Right lobe of liver (tissue), 6 donors: ENCODE results near the gene TUBE1. TPM values are rescaled to one million over a fixed set of nuclear protein-coding genes. Genes with fewer than 3 reads are reported as not detected.

ENCODE experiments used
- ATAC-seq, 4 donors: fragments of 200-7000 bp; cut with Tn5 transposase; one replicate each; pipeline ENCODE4 v1.9.1; 2020; ENCODE audit warnings: mild to moderate bottlenecking in 4 of 4, moderate library complexity in 4 of 4
- DNase-seq, 3 donors: peaks; one replicate each; pipeline ENCODE4 v3.0.0-alpha.2; 2020
- H3K27ac ChIP-seq, 3 donors: fragments of 200-600 bp; one replicate each; pipeline ENCODE4 v1.8.0; 2022
- H3K27me3 ChIP-seq, 2 donors: fragments of 200-600 bp; one replicate each; pipeline ENCODE4 v1.8.0; 2022
- H3K36me3 ChIP-seq, 4 donors: fragments of 200-600 bp; sonication (generic) in 1 of 4; one replicate each; pipeline versions ENCODE4 v1.5.1 to v1.8.0; 2017 to 2022; ENCODE audit warnings: control low read depth in 1 of 4
- H3K4me1 ChIP-seq, 4 donors: fragments of 200-600 bp; sonication (generic) in 1 of 4; one replicate each; pipeline versions ENCODE4 v1.5.1 to v1.8.0; 2017 to 2022; ENCODE audit warnings: control low read depth in 1 of 4
- H3K4me3 ChIP-seq, 3 donors: fragments of 200-600 bp; one replicate each; pipeline ENCODE4 v1.8.0; 2022
- H3K9me3 ChIP-seq, 4 donors: fragments of 200-600 bp; sonication (generic) in 1 of 4; one replicate each; pipeline versions ENCODE4 v1.5.1 to v1.8.0; 2017 to 2022; ENCODE audit warnings: control low read depth in 1 of 4
- POLR2A ChIP-seq: fragments of 450-650 bp; IDR thresholded peaks from one replicate; pipeline ENCODE4 v1.6.1; 2017; ENCODE audit warnings: antibody characterized with exemption, mild to moderate bottlenecking
- WGBS: methylation state at CpG from one replicate; pipeline ENCODE4 v1.1.6; 2018; ENCODE audit warnings: low coverage, low lambda C conversion rate; ENCODE audit not compliant: insufficient coverage; ENCODE audit errors: missing lambda C conversion rate; 5-methylcytosine and 5-hydroxymethylcytosine counted together
- intact Hi-C, 2 donors: fragments of 100-400 bp; cut with DNase I; formaldehyde crosslinking; loops; one replicate each; pipeline versions ENCODE4 v1.11.2 to v1.14.1; 2022
- long read RNA-seq: library from polyadenylated mRNA; unstranded; transcript quantifications from one replicate; pipeline ENCODE4 v2.0.0, GENCODE V29; 2019
- total RNA-seq, 6 experiments: library from RNA; depleted of rRNA in 2 of 6; stranded (reverse); fragments of >200 nt in 2 of 6; fragmentation: NEBNext Ultra II Directional in 3 of 6; extraction: Animal tissue kit (Norgen Biotek cat#: 25700) in 3 of 6; gene quantifications; one replicate each; pipeline versions ENCODE4 v1.1.0 to v1.2.4, GENCODE V29; 2016 to 2023
- TF ChIP-seq, protein P1 (sequence below), 4 donors: fragments of 200-600 bp in 3 of 4; fragments of 450-650 bp in 1 of 4; IDR thresholded peaks; one replicate each; pipeline versions ENCODE4 v1.5.1 to v1.8.0; 2016 to 2022; ENCODE audit warnings: antibody characterized with exemption in 4 of 4, mild to moderate bottlenecking in 2 of 4
- donor health status: DM: no; HTN: yes; CAD: no.
- donor health status: DM: no; HTN: no; CAD: no.
- donor health status: DM: no; HTN: no; CAD: no.
- donor health status: DM: no; HTN: yes; CAD: no.
- donor health status: DM: no; HTN: yes; CAD: no.

The TUBE1 gene, protein sequence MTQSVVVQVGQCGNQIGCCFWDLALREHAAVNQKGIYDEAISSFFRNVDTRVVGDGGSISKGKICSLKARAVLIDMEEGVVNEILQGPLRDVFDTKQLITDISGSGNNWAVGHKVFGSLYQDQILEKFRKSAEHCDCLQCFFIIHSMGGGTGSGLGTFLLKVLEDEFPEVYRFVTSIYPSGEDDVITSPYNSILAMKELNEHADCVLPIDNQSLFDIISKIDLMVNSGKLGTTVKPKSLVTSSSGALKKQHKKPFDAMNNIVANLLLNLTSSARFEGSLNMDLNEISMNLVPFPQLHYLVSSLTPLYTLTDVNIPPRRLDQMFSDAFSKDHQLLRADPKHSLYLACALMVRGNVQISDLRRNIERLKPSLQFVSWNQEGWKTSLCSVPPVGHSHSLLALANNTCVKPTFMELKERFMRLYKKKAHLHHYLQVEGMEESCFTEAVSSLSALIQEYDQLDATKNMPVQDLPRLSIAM
- 10 to 100 TPM; 16.2 to 38.0 (median 27.7) TPM for total RNA-seq
- long read RNA-seq, transcript TUBE1-202 (12 exons, 2,142 nt) = major isoform, 5 of 8 reads
- long read RNA-seq, partial matches to known transcripts = 3 of 8 reads
- long read RNA-seq, other reads (novel, unspliced or antisense) = 0 of 8 reads

DNA sequence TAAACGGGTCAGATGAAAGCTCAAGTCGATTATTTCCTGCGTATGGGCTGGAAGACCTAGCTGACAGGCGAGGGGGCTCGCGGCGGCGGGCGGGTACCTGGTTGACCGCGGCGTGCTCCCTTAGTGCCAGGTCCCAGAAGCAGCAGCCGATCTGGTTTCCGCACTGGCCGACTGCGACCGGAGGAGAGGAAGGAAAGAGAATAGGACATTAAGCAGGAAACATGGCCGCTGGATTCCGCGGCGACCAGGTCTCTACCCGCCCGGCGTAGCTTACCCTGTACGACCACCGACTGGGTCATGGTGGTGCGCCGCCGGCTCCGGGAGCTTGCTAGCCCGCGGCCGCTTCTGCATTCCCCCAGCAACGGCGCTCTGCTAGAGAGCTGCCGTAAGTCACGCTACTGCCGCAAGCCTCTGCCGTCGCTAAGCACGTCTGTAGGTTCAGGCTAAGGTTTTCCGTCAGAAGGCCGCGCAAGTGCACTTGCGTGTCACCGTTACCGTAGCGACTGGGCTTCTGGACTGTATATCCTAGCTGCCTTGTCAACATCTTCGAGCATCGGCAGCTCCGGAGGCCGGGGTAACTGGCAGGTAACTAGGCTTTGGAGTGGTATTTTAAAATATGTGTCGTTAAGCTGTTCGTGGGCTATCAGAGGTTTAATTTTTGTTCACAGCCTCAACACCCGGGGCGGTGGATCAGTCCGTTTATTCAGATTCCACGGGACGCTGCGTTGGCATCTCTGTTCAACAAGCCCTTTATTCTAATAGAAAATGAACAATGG is at the start of gene TUBE1, which contains the start of gene FAM229B:
TSS of gene TUBE1 (minus strand) at position 347 of the 776 bp plus-strand sequence. CDS start at position 299, 48 bp downstream.
TSS of gene FAM229B (plus strand) at position 456 of the 776 bp plus-strand sequence. CDS start 11,693 bp downstream, outside the sequence.
- TF ChIP-seq, protein P1, sequence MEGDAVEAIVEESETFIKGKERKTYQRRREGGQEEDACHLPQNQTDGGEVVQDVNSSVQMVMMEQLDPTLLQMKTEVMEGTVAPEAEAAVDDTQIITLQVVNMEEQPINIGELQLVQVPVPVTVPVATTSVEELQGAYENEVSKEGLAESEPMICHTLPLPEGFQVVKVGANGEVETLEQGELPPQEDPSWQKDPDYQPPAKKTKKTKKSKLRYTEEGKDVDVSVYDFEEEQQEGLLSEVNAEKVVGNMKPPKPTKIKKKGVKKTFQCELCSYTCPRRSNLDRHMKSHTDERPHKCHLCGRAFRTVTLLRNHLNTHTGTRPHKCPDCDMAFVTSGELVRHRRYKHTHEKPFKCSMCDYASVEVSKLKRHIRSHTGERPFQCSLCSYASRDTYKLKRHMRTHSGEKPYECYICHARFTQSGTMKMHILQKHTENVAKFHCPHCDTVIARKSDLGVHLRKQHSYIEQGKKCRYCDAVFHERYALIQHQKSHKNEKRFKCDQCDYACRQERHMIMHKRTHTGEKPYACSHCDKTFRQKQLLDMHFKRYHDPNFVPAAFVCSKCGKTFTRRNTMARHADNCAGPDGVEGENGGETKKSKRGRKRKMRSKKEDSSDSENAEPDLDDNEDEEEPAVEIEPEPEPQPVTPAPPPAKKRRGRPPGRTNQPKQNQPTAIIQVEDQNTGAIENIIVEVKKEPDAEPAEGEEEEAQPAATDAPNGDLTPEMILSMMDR (IDR thresholded peaks at IDR 0.05) = no peak
- TF ChIP-seq POLR2A = peak; percentile 80
- 0% methylated on average over 28 of the region's 60 CpGs for WGBS
- peaks cover 0 to 18% (median 9%) of the 10 kb centered on the region in 4 donors for H3K4me1 ChIP-seq

DNA sequence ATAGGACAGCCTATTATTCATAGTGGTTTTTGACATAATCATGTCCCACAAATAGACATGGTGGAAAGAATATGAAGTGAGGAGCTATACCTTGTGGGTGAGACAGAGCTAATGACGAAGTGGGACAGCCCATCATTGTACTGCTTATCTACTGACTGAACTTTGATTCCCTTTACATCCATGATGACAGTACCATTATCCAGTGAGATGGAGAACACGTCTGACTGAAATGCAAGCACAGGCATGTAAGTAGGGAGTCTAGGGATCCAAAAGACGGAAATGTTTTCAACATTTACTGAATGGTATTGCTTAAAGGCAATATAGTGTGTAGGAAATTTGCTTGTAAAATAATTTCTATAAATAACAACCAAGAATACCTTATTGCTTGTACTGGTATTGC is 43.6 kb upstream of the TUBE1 start:
- no peak for TF ChIP-seq POLR2A
- TF ChIP-seq, protein P1 (IDR thresholded peaks at IDR 0.05) = no peak
- WGBS = 80% methylated on average over 3 of the region's 3 CpGs
- Histone ChIP-seq H3K9me3 (no peaks in the 10 kb centered on the region), H3K4me3 (no peak overlapping the region), H3K27ac (no peak overlapping the region), H3K27me3 (no peaks in the 10 kb centered on the region), H3K36me3 (no peaks in the 10 kb centered on the region), H3K4me1 (no peaks in the 10 kb centered on the region)
- no peak for ATAC-seq
- intact Hi-C loops = no loop called here
- no peak for DNase-seq

More for the DNA sequence above, at the start of gene TUBE1, which contains the start of gene FAM229B:
- H3K27me3 ChIP-seq = no peaks in the 10 kb centered on the region
- H3K27ac ChIP-seq = peak within 1 kb of the TSS; percentile 61 to 87 (median 71)
- ATAC-seq (peak; percentile 96 to 99 (median 98)), DNase-seq (peak; percentile 92 to 95 (median 95))
- H3K9me3 ChIP-seq = no peaks in the 10 kb centered on the region
- H3K36me3 ChIP-seq = peaks cover 0 to 5% (median 0%) of the 10 kb centered on the region in 4 donors
- intact Hi-C loops = loop anchor here in 1 of 2 donors (5.0 kb wide), 1 partner anchor 75 kb away; no protein-coding TSS in a partner anchor
- peak within 1 kb of the TSS; percentile 69 to 93 (median 82) for H3K4me3 ChIP-seq

DNA sequence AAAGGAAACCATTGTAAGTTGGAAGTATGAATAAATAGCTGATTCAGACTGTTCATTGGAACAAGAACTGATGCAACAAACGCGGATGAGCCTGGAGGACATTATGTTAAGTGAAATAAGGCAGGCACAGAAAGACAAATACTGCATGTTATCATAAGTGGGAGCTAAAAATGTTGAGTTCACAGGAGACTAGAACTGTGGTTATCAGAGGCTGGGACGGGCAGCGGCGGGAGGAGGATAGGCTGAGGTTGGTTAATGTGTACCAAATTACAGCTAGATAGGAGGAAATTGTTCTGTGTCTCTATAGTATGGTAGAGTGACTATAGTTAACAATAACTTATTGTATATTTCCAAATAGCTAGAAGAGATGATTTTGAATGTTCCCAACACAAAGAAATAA is 40.9 kb upstream of the TUBE1 start:
- no peak overlapping the region for H3K4me3 ChIP-seq
- intact Hi-C loops = no loop called here
- H3K27ac ChIP-seq = no peak overlapping the region
- H3K4me1 ChIP-seq = no peaks in the 10 kb centered on the region
- ATAC-seq = peak in 1 of 4 donors; percentile 26
- H3K9me3 ChIP-seq = no peaks in the 10 kb centered on the region
- DNase-seq = no peak
- no peaks in the 10 kb centered on the region for H3K36me3 ChIP-seq
- 82% methylated on average over 5 of the region's 5 CpGs for WGBS
- H3K27me3 ChIP-seq = no peaks in the 10 kb centered on the region
- TF ChIP-seq, protein P1 (IDR thresholded peaks at IDR 0.05) = no peak
- TF ChIP-seq POLR2A = no peak

DNA sequence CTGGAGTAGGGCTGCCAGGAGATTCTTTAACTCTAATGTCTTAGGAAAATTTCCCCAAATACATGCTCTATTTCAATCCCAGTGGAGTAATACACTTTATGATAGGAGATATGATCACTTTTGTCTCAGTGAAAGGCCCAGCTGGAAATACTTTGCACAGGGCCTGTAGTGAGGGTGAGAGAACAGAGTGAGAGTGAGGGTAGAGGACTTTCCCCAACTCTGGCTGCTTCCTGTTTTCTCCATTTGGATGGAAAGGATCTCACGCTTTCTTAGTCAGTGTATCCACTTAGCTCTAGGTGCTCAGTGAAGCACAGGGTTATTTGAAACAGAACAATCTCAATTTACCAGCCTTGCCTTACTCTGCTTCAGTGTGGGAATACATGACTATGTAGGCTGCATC is 36.7 kb upstream of the TUBE1 start:
- no peak for ATAC-seq
- 83% methylated on average over 1 of the region's 1 CpG for WGBS
- Histone ChIP-seq H3K36me3 (no peaks in the 10 kb centered on the region), H3K9me3 (no peaks in the 10 kb centered on the region), H3K4me1 (no peaks in the 10 kb centered on the region), H3K27me3 (no peaks in the 10 kb centered on the region), H3K27ac (no peak overlapping the region), H3K4me3 (no peak overlapping the region)
- intact Hi-C loops = no loop called here
- no peak for DNase-seq
- no peak for TF ChIP-seq POLR2A
- TF ChIP-seq, protein P1 (IDR thresholded peaks at IDR 0.05) = no peak
